SKM-1 treated with dmso at 0.1 percent for 144 hours (cell line): Measurements from ENCODE around the gene FANCC.

Experiments
- DNase-seq: peaks from one replicate; lab custom pipeline; 2025; ENCODE audit not compliant: unreplicated experiment; lab: John Stamatoyannopoulos, UW

Gene FANCC

GRCh38 chr9:95076696-95077052, 240.8 kb downstream of the FANCC start:
- DNase-seq = no peak

- DNase-seq = no peak
Measured at GRCh38 chr9:95075700-95076099, 241.8 kb downstream of the FANCC start.

- DNase-seq = no peak
Measured at GRCh38 chr9:95074632-95075031, 242.9 kb downstream of the FANCC start.

GRCh38 chr9:95073918-95074317, 243.6 kb downstream of the FANCC start:
- DNase-seq = no peak

GRCh38 chr9:95073042-95073607, 244.4 kb downstream of the FANCC start:
- DNase-seq = no peak

GRCh38 chr9:95071925-95072324, 245.6 kb downstream of the FANCC start:
- no peak for DNase-seq

GRCh38 chr9:95071450-95071849, 246.1 kb downstream of the FANCC start:
- no peak for DNase-seq

- DNase-seq = no peak
Measured at GRCh38 chr9:95070549-95071021, 246.9 kb downstream of the FANCC start.

- no peak for DNase-seq
Measured at GRCh38 chr9:95067897-95068296, 249.6 kb downstream of the FANCC start.

GRCh38 chr9:95067057-95067456, 250.5 kb downstream of the FANCC start:
- no peak for DNase-seq

GRCh38 chr9:95065224-95065623, 252.3 kb downstream of the FANCC start:
- no peak for DNase-seq

GRCh38 chr9:95063300-95063699, 254.2 kb downstream of the FANCC start:
- DNase-seq = no peak

GRCh38 chr9:95062596-95063065, 254.9 kb downstream of the FANCC start:
- DNase-seq = no peak

GRCh38 chr9:95061916-95062595, 255.5 kb downstream of the FANCC start:
- no peak for DNase-seq

- no peak for DNase-seq
Measured at GRCh38 chr9:95060916-95061315, 256.6 kb downstream of the FANCC start.

- no peak for DNase-seq
Measured at GRCh38 chr9:95060234-95060633, 257.3 kb downstream of the FANCC start.

- DNase-seq = no peak
Measured at GRCh38 chr9:95058795-95059386, 258.6 kb downstream of the FANCC start.

GRCh38 chr9:95058121-95058785, 259.3 kb downstream of the FANCC start:
- DNase-seq = no peak

- no peak for DNase-seq
Measured at GRCh38 chr9:95057101-95057500, 260.4 kb downstream of the FANCC start.

GRCh38 chr9:95055851-95056551, 261.5 kb downstream of the FANCC start:
- no peak for DNase-seq

- no peak for DNase-seq
Measured at GRCh38 chr9:95055334-95055850, 262.1 kb downstream of the FANCC start.
